H1 (cell line): ENCODE data around the gene SELPLG. TPM values are rescaled to one million over a fixed set of nuclear protein-coding genes. Genes with fewer than 3 reads are reported as not detected.

ENCODE experiments used
- CTCF ChIA-PET: fragments of 300-600 bp; sonication (Branson Sonifier 250); formaldehyde crosslinking; loops from one replicate; lab custom pipeline; 2021; ENCODE audit not compliant: partially characterized antibody; lab: Charles Lee
- POLR2A ChIA-PET: fragments of 300-600 bp; sonication (Branson Sonifier 250); formaldehyde crosslinking; loops from one replicate; lab custom pipeline; 2021; ENCODE audit warnings: inconsistent platforms; ENCODE audit not compliant: partially characterized antibody; lab: Charles Lee
- DNase-seq, 2 experiments: peaks; one replicate each; pipeline versions ENCODE4 v3.0.0 to v3.0.0-alpha.2; 2010 to 2022; ENCODE audit warnings: low spot score in 2 of 2, low read depth in 1 of 2, mixed read lengths in 1 of 2
- FAIRE-seq: peaks from 2 replicates; lab custom pipeline; 2011; peaks lifted over from hg19 to GRCh38; lab: Jason Lieb, UNC
- H2AFZ ChIP-seq: 2 replicates; pipeline ENCODE4 v1.8.1; 2012; ENCODE audit warnings: low read length, inconsistent platforms
- H2AK5ac ChIP-seq: 2 replicates; pipeline ENCODE4 v1.6.1; 2013; ENCODE audit warnings: low read depth, low read length
- H2BK120ac ChIP-seq: replicated peaks from 2 replicates; pipeline ENCODE3; 2013; ENCODE audit warnings: low read depth, low read length, inconsistent platforms
- H2BK12ac ChIP-seq: 2 replicates; pipeline ENCODE4 v1.6.1; 2013; ENCODE audit warnings: low read depth, low read length
- H2BK15ac ChIP-seq: 2 replicates; pipeline ENCODE4 v1.6.1; 2013; ENCODE audit warnings: low read length
- H2BK20ac ChIP-seq: 2 replicates; pipeline ENCODE4 v1.6.1; 2013; ENCODE audit warnings: low read length
- H2BK5ac ChIP-seq: 2 replicates; pipeline ENCODE4 v1.6.1; 2013; ENCODE audit warnings: low read depth, low read length
- H3K14ac ChIP-seq: 2 replicates; pipeline ENCODE4 v1.6.1; 2013; ENCODE audit warnings: inconsistent platforms; ENCODE audit not compliant: insufficient read length
- H3K18ac ChIP-seq: 2 replicates; pipeline ENCODE4 v1.6.1; 2013; ENCODE audit warnings: low read length; ENCODE audit errors: extremely low read depth
- H3K23ac ChIP-seq: 2 replicates; pipeline ENCODE4 v1.6.1; 2013; ENCODE audit warnings: inconsistent platforms; ENCODE audit not compliant: insufficient read length
- H3K23me2 ChIP-seq: 2 replicates; pipeline ENCODE4 v1.6.1; 2013; ENCODE audit warnings: low read depth, low read length
- H3K27ac ChIP-seq: 2 replicates; pipeline ENCODE4 v1.6.1; 2011; ENCODE audit warnings: low read depth, low read length, inconsistent platforms
- H3K27me3 ChIP-seq, 4 experiments: replicated peaks in 1 of 4; 1 replicate in 1 of 4; 2 replicates in 3 of 4; pipeline versions ENCODE4 v1.6.1 to v1.8.1; 2011 to 2013; ENCODE audit warnings: low read length in 3 of 4, mild to moderate bottlenecking in 3 of 4, inconsistent platforms in 2 of 4, mixed read lengths in 2 of 4, moderate library complexity in 1 of 4; ENCODE audit not compliant: control insufficient read depth in 3 of 4, insufficient read depth in 3 of 4; ENCODE audit errors: extremely low read depth in 1 of 4
- H3K36me3 ChIP-seq, 4 experiments: 2 replicates each; pipeline versions ENCODE4 v1.6.1 to v1.8.1; 2011 to 2013; ENCODE audit warnings: mild to moderate bottlenecking in 4 of 4, low read length in 3 of 4, moderate library complexity in 2 of 4, control low read depth in 1 of 4, inconsistent platforms in 1 of 4; ENCODE audit not compliant: insufficient read depth in 4 of 4, control insufficient read depth in 2 of 4
- H3K4ac ChIP-seq: replicated peaks from 2 replicates; pipeline ENCODE3; 2013; ENCODE audit warnings: low read length, low read depth, mixed read lengths, inconsistent platforms; ENCODE audit not compliant: insufficient read length
- H3K4me1 ChIP-seq, 4 experiments: replicated peaks in 1 of 4; 1 replicate in 1 of 4; 2 replicates in 3 of 4; pipeline versions ENCODE4 v1.6.1 to v1.8.1; 2011 to 2013; ENCODE audit warnings: low read length in 3 of 4, inconsistent platforms in 2 of 4, mixed read lengths in 1 of 4; ENCODE audit not compliant: insufficient read depth in 4 of 4, control insufficient read depth in 3 of 4
- H3K4me2 ChIP-seq, 2 experiments: 2 replicates each; pipeline versions ENCODE4 v1.6.1 to v1.8.1; 2011 to 2013; ENCODE audit warnings: low read depth in 2 of 2, low read length in 2 of 2, control low read depth in 1 of 2, inconsistent platforms in 1 of 2, mild to moderate bottlenecking in 1 of 2; ENCODE audit not compliant: insufficient read depth in 1 of 2
- H3K4me3 ChIP-seq, 4 experiments: fragments of 200-600, 300-600 bp in 1 of 4; sonication (generic), shearing (Covaris generic), sonication (Bioruptor Twin) in 1 of 4; 2 replicates each; pipeline versions ENCODE4 v1.5.1 to v1.8.1; 2011 to 2016; ENCODE audit warnings: low read length in 4 of 4, low read depth in 3 of 4, control low read depth in 2 of 4, inconsistent platforms in 2 of 4, mild to moderate bottlenecking in 2 of 4, mixed read lengths in 1 of 4, moderate library complexity in 1 of 4; ENCODE audit not compliant: insufficient read depth in 2 of 4; ENCODE audit errors: extremely low read depth in 1 of 4
- H3K56ac ChIP-seq: replicated peaks from 2 replicates; pipeline ENCODE3; 2013; ENCODE audit warnings: low read depth, mild to moderate bottlenecking, mixed read lengths, low read length, inconsistent platforms; ENCODE audit not compliant: insufficient read length
- H3K79me1 ChIP-seq: 2 replicates; pipeline ENCODE4 v1.6.1; 2013; ENCODE audit warnings: low read depth, low read length, control low read depth
- H3K79me2 ChIP-seq, 2 experiments: 2 replicates each; pipeline versions ENCODE4 v1.6.1 to v1.8.1; 2012 to 2013; ENCODE audit warnings: low read length in 2 of 2, mild to moderate bottlenecking in 2 of 2, inconsistent platforms in 1 of 2; ENCODE audit not compliant: insufficient read depth in 2 of 2, control insufficient read depth in 1 of 2
- H3K9ac ChIP-seq, 4 experiments: replicated peaks in 1 of 4; 1 replicate in 1 of 4; 2 replicates in 3 of 4; pipeline versions ENCODE4 v1.6.1 to v1.8.1; 2011 to 2013; ENCODE audit warnings: low read depth in 3 of 4, low read length in 3 of 4, control low read depth in 2 of 4, mild to moderate bottlenecking in 2 of 4, moderate library complexity in 2 of 4, inconsistent platforms in 1 of 4; ENCODE audit errors: extremely low read depth in 1 of 4
- H3K9me3 ChIP-seq, 2 experiments: 2 replicates each; pipeline versions ENCODE4 v1.6.1 to v1.8.1; 2012 to 2013; ENCODE audit warnings: mild to moderate bottlenecking in 2 of 2, moderate library complexity in 2 of 2, control low read depth in 1 of 2, inconsistent platforms in 1 of 2, low read depth in 1 of 2, low read length in 1 of 2, mixed read lengths in 1 of 2; ENCODE audit not compliant: insufficient read depth in 2 of 2
- H4K20me1 ChIP-seq, 2 experiments: replicated peaks in 1 of 2; 2 replicates each; pipeline versions ENCODE3 to v1.8.1; 2011 to 2013; ENCODE audit warnings: inconsistent platforms in 2 of 2, low read length in 2 of 2, mild to moderate bottlenecking in 1 of 2; ENCODE audit not compliant: insufficient read depth in 2 of 2, control insufficient read depth in 1 of 2
- H4K5ac ChIP-seq: 2 replicates; pipeline ENCODE4 v1.6.1; 2013; ENCODE audit warnings: low read length, low read depth, mixed read lengths, inconsistent platforms; ENCODE audit not compliant: insufficient read length
- H4K8ac ChIP-seq: 2 replicates; pipeline ENCODE4 v1.8.0; 2013; ENCODE audit warnings: mild to moderate bottlenecking, moderate library complexity, low read length, inconsistent platforms; ENCODE audit not compliant: insufficient read depth; ENCODE audit errors: extremely low read depth
- H4K91ac ChIP-seq: replicated peaks from 2 replicates; pipeline ENCODE3; 2013; ENCODE audit warnings: low read length, mixed read lengths, inconsistent platforms; ENCODE audit not compliant: insufficient read length
- CBX5 ChIP-seq: fragments of 300-800, 300-1000 bp; sonication (generic); IDR thresholded peaks from 2 replicates; pipeline ENCODE4 v1.7.1; 2016; ENCODE audit warnings: antibody characterized with exemption, low read length, low read depth
- CREB1 ChIP-seq: IDR thresholded peaks from 2 replicates; pipeline ENCODE4 v1.6.1; 2012; ENCODE audit warnings: inconsistent platforms
- KDM1A ChIP-seq: fragments of 200-600, 300-600 bp; sonication (generic); IDR thresholded peaks from 2 replicates; pipeline ENCODE4 v1.7.1; 2016; ENCODE audit warnings: mild to moderate bottlenecking, low read length, borderline replicate concordance
- RFX5 ChIP-seq: IDR thresholded peaks from 2 replicates; pipeline ENCODE4 v1.6.1; 2011; ENCODE audit warnings: low read depth, low read length, improper control_type of control experiment, borderline replicate concordance
- WGBS, 2 experiments: shearing (Covaris generic) in 1 of 2; methylation state at CpG; one replicate each; pipeline versions ENCODE4 v1.1.6 to v1.1.7; 2013 to 2015; ENCODE audit warnings: low lambda C conversion rate in 2 of 2, mixed read lengths in 2 of 2, inconsistent platforms in 1 of 2, low coverage in 1 of 2, missing lambda C conversion rate in 1 of 2; ENCODE audit not compliant: insufficient replicate concordance in 2 of 2, insufficient coverage in 1 of 2, insufficient read length in 1 of 2; ENCODE audit errors: extremely low coverage in 1 of 2, missing lambda C conversion rate in 1 of 2; 5-methylcytosine and 5-hydroxymethylcytosine counted together
- polyA plus RNA-seq, 7 experiments: library from polyadenylated mRNA; depleted of rRNA in 3 of 7; stranded (reverse) in 5 of 7; unstranded in 2 of 7; fragments of >200 nt in 5 of 7; fragments of 200-250 nt in 2 of 7; gene quantifications; 1 replicate in 5 of 7; 2 replicates in 1 of 7; 4 replicates in 1 of 7; pipeline versions ENCODE4 v1.2.1 to v1.2.3, GENCODE V29; 2011 to 2013; ENCODE audit warnings: missing spikeins in 2 of 7, mixed read lengths in 2 of 7
- total RNA-seq: library from RNA; stranded (reverse); fragmentation: NEBNext Ultra II Directional; extraction: Animal tissue kit (Norgen Biotek cat#: 25700); gene quantifications from 2 replicates; pipeline ENCODE4 v1.2.1, GENCODE V29; 2021

The SELPLG gene
- total and polyA plus RNA-seq, 2 of the 8 experiments (the other 6 are each of a cell fraction or from before 2014, with no cell fraction given), result 0.18 TPM; not detected in 1

- H3K27ac ChIP-seq, result no peak overlapping the region
- no peak overlapping the region for H2BK120ac ChIP-seq
- no peak overlapping the region for H3K18ac ChIP-seq
- peaks cover 0 to 6% of the 10 kb centered on the region in 2 experiments for H4K20me1 ChIP-seq
- DNase-seq (no peak), FAIRE-seq (no peak)
- H3K9ac ChIP-seq, result no peak overlapping the region
- peaks cover 14% of the 10 kb centered on the region; the same call in 1 of the 2 replicates for H3K23me2 ChIP-seq
- H3K56ac ChIP-seq, result no peak overlapping the region
- no peak overlapping the region for H3K4me3 ChIP-seq
- no peak overlapping the region for H2BK15ac ChIP-seq
- no peak overlapping the region for H4K91ac ChIP-seq
- 94% methylated on average over 27 of the region's 33 CpGs; no CpG with 5 or more reads in 1 of the 2 experiments for WGBS, 2 experiments
- H2BK20ac ChIP-seq, result no peak overlapping the region
- peaks cover 0 to 3% of the 10 kb centered on the region in 2 experiments; a peak in 1 of 4 replicates for H3K9me3 ChIP-seq
- H3K36me3 ChIP-seq, result no peaks in the 10 kb centered on the region
- POLR2A ChIA-PET, result interaction anchor here (1.2 to 1.9 kb wide), 2 partner anchors 19 to 21 kb away, joined by 3 to 4 read pairs; partner anchors contain the start of genes ISCU and SART3
- no peak overlapping the region for H2BK5ac ChIP-seq
- no peak overlapping the region for H3K14ac ChIP-seq
- H2AK5ac ChIP-seq, result no peak overlapping the region
- H3K4ac ChIP-seq, result no peak overlapping the region
- H2BK12ac ChIP-seq, result no peak overlapping the region
- H2AFZ ChIP-seq, result no peak overlapping the region
- no peak overlapping the region for H4K5ac ChIP-seq
- H3K23ac ChIP-seq, result no peak overlapping the region
- H3K4me1 ChIP-seq, result no peaks in the 10 kb centered on the region
- no peak for TF ChIP-seq KDM1A
- no peak for TF ChIP-seq CBX5
- no peak for TF ChIP-seq RFX5
- TF ChIP-seq CREB1, result no peak
- H3K79me2 ChIP-seq, result no peaks in the 10 kb centered on the region
- H3K4me2 ChIP-seq, result no peak overlapping the region
- no peaks in the 10 kb centered on the region for H3K27me3 ChIP-seq
- no peaks in the 10 kb centered on the region for H3K79me1 ChIP-seq
- H4K8ac ChIP-seq, result peak overlapping the region; percentile 60; the same call in 1 of the 2 replicates
- CTCF ChIA-PET, result interaction anchor here (0.6 to 4.5 kb wide), 8 partner anchors 9 to 290 kb away, joined by 3 to 32 read pairs (median 4); no protein-coding TSS in a partner anchor
Observed at GRCh38 chr12:108581311-108582227, 52.1 kb downstream of the SELPLG start.
